HK-2 (cell line): Measurements from ENCODE around the gene MAPK8.
A peak's percentile ranks its signal among the peaks of the same experiment; 100 is the strongest.

ENCODE experiments used
- DNase-seq: peaks from one replicate; pipeline ENCODE4 v3.0.0-alpha.2; 2018; ENCODE audit not compliant: unreplicated experiment

MAPK8 gene

GRCh38 chr10:48292616-48293015, 13.9 kb upstream of the MAPK8 start:
- no peak for DNase-seq

GRCh38 chr10:48294431-48294830, 12.0 kb upstream of the MAPK8 start:
- no peak for DNase-seq

DNA sequence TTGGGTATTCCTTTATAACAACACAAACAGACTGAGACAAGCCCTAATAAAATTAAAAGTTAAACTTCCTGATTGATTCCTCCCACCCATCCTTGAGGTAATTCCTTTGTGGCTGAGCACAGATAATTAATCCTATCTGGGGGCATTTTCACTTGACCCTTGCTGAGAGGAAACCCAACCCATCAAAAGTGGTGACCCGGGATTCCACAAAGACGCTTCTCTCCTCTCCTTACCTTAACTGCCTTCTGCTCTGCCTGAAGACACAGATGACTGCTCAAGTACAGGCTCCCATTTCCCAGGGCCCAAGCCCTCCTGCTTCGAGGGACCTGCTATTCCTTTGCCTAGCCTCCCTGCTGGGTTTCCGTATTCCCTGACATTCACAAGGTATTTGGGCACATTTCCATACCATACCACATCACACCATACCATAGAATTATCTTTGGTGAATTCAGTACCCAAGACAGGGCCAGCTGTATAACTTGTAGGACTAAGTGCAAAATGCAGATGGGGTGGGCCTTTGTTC, 9.8 kb upstream of the MAPK8 start:
- no peak for DNase-seq

DNA sequence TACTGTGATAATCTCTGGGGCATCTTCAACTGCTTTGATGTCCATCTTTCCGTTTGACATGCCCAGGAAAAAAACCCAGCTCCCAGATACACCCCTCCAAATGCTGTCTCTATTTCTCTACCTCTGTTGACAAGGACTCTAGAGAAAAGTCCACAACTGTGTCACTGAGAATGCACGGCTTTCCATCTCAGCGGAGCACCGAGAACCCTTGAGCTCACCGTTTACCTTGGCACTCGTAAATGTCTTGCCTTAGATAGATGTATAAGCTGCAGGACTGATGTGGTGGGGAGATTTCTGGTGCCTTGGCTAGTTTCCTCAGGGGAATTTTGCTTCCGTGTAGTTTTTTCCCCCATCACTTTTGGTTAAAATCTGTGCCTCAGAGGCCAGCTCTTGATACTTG, 7.4 kb upstream of the MAPK8 start:
- DNase-seq: no peak

GRCh38 chr10:48299692-48300091, 6.8 kb upstream of the MAPK8 start:
- no peak for DNase-seq

DNA sequence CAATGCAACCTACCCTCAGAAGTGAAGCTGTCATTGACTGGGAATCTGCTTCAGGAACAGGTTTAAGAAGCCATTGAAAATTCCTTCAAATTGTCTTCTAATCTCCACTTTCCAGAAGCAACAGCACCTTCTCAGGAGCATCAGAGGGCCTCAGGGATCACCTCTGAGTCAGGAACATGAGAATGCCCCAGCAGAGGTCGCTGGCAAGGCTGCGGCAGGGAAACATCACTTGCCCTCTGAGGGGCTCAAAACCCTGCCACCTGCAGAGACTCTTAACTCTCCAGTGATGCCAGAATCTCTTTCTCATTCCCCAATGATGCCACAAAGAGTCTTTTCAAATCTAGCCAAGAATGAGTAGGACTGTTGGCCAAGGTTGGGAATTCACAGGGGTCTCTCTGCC, 5.9 kb upstream of the MAPK8 start:
- DNase-seq: no peak

GRCh38 chr10:48302515-48303476, 3.7 kb upstream of the MAPK8 start:
- DNase-seq: no peak

GRCh38 chr10:48305905-48306264, 592 bp upstream of the MAPK8 start:
- DNase-seq: no peak

- DNase-seq: peak; percentile 64
Measured at GRCh38 chr10:48306870-48307710, 613 bp downstream of the MAPK8 start.

DNA sequence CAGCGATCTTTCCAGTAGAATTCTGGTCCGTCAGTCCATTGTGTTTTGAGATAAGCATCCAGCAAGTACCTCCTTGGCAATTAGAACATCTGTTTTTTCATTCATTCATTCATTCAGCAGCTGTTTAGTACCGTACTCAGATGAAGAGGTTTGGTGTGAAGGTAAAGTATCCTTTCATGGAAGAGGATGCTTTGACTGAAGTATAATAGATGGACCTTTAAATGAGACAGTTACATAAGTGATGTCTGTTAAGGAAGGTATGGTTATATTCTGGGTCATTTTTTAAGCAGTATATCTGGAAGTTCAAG, 1.2 kb downstream of the MAPK8 start:
- DNase-seq: no peak

DNA sequence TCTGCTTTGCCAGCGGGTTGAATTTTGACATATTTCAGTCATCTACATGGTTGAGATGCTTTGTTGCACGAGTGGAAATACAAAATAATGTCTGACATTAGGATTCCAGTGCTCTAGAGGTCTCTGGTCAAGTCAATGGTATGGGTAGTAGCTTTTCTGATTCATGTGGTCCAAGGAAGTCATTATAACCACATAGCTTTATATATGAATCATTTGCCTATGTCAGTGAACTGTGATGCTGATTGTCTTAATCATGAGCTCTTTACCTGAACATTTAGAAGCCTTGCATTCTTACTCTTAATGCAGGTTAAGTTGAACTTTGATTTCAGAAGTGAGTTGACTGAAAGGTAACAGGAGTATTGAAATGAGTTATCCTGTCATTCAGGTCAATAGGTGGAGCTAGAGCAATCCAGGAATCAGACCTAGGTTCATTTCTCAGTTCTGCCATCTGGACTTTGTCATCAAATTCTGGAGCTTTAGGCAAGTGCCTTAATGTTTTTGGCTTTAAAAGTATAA, 3.3 kb downstream of the MAPK8 start:
- DNase-seq: peak; percentile 25

GRCh38 chr10:48314107-48314506, 7.6 kb downstream of the MAPK8 start:
- no peak for DNase-seq

DNA sequence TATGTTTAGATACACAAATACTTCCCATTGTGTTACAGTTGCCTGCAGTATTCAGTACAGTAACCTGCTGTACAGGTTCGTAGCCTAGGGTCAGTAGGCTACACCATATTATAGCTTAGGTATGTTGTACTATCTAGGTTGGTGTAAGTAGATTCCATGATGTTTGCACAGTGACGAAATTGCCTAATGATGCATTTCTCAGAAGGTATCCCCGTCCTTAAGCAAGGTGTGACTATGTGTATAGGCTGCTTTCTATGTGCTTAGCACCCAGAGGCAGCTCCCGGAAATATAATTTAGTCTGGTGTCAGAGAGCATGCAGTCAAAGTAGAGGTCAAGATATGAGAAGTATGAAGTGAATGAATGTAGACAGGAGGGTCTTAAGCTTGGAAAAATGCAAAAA, 9.8 kb downstream of the MAPK8 start:
- DNase-seq: no peak

- no peak for DNase-seq
Measured at GRCh38 chr10:48317321-48317990, 11.0 kb downstream of the MAPK8 start.

DNA sequence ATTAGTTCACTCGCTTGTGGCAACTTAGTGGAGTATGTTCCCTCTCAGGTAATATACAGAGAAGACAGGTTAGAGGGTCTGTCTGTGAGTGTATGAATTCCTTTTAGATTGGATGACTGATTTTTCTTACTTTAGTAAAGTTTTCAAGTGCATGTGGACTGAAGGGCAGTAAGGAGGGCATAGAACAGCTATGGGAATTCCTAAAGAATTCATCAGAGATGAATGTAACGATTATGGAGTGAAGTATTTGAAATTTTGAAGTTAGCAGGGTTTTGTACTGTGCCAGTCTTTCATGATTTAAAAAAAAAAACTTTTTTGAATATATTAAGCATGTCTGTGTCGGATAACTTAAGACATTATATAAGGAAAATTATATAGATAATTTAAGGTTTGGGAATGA, 15.5 kb downstream of the MAPK8 start:
- no peak for DNase-seq

DNA sequence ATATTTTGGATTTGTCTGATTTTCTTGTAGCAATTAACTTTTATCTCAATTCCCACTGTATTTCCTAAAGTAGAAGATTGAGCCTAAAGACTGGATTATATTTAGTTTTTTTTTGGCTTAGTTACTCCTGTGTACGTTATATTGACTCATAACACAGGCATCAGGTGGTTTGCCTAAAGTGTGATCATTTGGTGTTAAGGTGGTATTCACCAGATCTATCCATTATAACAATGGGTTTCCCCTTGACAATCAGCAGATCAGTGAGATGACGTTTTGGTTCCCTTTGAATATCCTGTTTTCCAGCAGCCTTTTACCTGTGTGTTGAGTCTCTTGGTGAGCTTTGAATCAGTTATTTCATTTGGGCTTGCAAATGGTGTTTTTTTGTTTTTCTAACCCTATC, 18.1 kb downstream of the MAPK8 start:
- DNase-seq: no peak

DNA sequence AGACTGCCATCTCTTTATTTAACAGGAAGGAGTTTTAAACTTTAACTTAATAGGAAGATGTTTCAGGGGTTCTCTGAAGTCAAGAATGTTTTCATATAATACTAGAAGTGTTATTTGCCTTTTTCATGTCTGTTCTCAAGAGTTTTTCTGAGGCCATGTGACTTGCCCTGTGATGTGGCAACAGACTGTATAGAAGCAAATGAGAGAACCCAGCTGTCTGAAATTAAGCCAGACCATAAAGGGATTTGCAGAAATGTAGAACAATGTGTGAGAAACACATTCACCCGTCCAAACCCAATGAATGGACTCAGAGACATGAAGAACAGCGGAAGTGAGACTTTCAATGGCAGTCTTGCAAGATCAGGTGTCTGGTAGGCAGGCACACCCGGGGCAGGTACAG, 23.8 kb downstream of the MAPK8 start:
- DNase-seq: no peak

GRCh38 chr10:48331436-48331835, 25.0 kb downstream of the MAPK8 start:
- DNase-seq: no peak

DNA sequence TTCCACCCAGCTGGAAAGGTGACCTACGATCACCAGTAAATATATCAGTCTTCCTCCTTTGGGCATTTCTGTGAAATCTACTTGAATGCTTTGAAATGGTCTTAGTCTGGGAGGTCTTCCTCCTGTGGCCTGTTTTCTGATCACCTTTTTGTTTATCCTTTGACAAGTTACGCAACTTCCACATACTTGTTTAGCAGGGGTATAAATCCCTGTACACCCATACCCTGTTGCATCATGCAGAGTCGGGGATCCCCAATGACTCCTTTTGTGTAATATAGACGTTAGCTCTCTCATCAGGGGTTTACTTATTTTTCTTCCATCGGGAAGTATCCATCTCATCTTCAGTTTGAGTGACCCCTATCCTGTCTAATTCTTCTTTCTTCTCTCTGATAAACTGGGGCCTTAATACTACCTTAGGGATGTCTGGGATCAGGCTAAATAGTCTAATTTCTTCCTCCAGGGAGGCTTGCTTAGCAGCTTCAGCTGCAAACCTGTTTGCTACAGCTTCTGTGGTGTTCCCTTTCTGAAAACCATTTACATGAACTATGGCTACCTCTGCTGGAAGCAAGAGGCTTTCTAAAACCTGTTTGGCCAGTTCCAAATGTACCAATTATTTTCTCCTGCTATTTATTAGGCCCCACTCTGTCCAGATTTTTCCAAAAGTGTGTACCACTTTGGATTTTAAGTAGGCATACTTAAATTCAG, 25.8 kb downstream of the MAPK8 start:
- DNase-seq: no peak

GRCh38 chr10:48332871-48333216, 26.4 kb downstream of the MAPK8 start:
- DNase-seq: no peak

DNA sequence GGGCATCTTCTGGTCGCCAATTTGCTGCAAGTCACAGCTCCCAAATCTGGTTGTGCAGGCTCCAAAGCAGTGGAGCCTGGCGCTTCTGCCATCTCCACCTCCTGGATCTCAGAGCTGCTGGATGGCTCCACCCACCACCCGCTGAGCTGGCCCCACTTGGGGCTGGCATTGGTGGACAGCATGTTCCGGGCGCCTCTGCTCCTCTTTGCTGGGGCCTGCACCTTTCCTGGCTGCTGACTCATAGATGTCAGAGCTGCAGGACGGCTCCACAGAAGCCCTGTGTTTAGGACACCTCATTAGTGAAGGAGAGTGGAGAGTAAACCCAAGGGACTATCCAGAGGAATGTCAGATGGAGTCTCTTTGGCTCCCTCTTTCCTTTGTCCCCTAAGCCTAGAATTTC, 27.4 kb downstream of the MAPK8 start:
- DNase-seq: peak; percentile 45

DNA sequence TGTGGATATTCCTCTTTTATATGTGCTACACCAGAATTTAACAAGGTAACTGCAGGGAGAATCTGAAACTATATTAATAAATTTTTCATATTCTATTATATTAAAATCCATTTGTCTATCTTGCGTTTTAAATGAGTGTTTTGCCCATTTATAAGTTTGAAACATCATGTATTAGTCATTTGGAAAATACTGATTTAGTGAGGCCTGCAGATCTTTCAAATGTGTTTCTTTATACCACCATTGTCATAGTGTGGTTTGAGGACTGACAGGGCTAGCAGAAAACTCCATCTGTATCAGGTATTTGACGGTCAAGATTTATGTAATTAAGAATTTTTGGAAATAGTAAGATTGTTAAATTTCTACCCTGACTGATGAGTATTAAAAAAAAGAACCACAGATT, 29.3 kb downstream of the MAPK8 start:
- DNase-seq: no peak
